Testis (tissue), 2 donors: ENCODE results near the gene SORCS3.

Experiments
- CTCF ChIP-seq, 3 experiments: fragments of 450-650 bp in 2 of 3; fragments of 200-600 bp in 1 of 3; sonication (generic) in 1 of 3; IDR thresholded peaks; one replicate each; pipeline ENCODE4 v1.5.1; 2016 to 2019; ENCODE audit warnings: antibody characterized with exemption in 3 of 3, mild to moderate bottlenecking in 2 of 3, moderate library complexity in 1 of 3
- POLR2A ChIP-seq: fragments of 450-650 bp; IDR thresholded peaks from one replicate; pipeline ENCODE4 v1.6.1; 2017; ENCODE audit warnings: antibody characterized with exemption, mild to moderate bottlenecking, moderate library complexity

- no peak for TF ChIP-seq POLR2A
- no peak for TF ChIP-seq CTCF (IDR thresholded peaks at IDR 0.05)
These were observed 639.8 kb downstream of the SORCS3 start for GRCh38 chr10:105280895-105281294.
